ENCODE measurements around the gene MRM2.

MRM2 gene

DNA sequence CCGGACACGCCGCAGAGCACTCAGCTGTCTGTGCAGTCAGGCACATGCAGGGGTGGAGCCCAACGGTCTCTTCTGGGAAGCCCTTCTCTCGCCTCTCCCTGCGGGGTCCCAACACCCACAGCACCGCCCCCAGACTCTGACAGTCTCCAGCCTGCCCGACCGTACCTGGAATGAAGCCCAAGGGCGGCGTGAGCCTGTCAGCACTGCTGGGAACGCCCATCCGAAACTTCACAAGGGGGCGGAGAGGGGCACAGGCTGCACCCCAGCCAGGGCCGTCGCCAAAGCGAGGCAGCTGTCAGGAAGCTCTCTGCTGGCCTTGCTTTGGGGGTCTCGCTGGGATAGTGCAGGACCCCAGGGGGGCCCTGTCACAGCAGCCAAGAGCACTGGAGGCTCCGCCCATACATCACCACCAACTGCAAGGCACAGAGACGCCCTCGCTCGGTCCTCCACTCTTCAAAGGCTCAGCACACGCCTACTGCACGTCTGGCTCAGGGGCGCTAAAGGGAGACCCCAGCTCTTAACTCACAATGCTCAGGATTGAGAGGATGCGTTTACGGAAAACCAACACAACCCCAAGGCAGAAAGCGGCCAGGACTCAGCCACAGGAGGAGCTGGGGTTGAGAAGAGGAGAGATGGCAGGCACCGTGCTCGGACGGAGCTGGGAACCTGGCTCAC is 40.2 kb downstream of the MRM2 start:
- peak; percentile 16 for DNase-seq

DNA sequence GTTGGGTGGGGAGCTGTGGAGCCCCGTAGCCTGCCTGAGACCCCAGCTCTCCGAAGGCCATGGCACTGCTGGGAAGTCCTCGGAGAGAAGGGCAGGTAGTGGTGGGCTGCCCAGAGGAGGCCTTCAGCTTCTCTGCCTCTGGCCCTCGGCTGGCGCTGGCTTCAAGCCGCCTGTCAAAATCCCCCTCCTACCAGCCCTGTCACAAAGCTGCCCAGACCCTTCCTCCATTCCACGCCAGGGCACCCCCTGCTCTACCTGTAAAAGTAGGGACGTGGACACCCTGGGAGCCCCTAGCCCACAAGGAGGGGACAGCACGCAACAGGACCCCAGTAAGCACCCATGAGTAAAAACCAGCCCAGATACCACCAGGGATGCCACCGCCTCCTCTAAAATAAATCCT is 40.9 kb downstream of the MRM2 start:
- no peak for DNase-seq

DNA sequence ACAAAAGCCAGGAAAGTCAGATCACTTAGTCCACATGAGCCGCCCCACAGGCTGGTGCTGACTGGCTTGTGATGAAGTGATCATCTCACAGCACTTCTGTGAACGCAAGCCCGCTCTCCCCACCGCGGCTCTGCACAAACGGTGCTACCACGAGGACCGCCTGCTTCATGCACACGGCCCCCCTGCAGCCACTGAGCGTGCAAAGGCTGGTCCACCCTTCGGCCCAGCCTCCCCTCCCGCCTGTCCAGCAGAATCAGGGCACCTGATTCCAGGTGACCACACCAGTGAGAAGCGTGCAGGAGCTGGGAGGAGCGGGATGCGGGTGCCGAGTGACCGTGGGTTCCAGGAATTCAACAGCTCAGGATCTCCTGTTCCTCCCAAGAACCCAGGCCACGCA is 41.4 kb downstream of the MRM2 start:
- DNase-seq: no peak

DNA sequence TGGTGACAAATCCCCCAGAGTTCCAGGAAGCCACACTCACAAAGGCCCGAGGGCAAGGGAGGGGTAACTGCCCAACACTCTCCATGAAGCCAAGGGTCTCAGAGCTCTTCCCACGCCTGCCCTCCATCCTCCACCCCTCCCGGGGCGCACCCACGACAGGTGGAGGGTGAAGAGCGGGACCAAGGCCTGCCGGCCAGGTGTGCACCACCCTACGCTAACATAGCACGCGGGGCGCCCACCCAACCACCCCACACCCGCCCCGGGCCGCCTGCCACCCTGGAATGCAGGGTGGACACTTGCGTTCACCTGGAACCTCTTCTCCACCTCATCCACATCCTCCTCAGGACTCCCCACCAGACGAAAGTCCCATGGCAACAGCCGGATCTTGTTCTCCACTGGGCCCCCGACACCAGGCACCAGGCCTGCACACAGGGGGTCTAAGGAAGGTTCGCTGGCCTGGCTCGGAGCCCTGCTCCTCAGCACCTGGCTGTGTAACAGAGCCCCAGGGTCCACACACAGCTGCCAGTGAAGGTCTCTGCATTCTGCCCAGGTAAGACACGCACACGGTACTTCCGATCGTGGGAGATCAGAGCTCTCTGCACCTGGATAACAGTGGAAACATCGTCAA is 41.9 kb downstream of the MRM2 start:
- no peak for DNase-seq

DNA sequence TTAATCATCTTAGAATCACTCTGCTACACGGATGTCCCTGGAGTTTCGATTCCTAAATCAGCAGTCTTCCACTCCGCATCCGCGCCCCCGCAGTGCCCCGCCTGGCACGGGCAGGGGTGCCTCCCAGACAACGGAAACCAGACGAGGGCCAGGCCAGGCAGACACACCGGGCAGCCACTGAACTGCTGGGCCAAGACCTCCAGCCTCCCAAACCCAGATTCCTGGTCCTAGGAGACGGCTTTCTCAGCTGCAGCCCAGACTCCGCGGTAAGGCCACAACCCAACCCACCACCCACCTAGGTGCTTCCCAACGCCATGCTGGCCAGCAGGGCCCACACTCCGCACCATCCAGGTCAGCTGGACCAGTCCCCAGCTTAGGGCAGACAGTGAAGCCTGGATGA is 42.5 kb downstream of the MRM2 start:
- DNase-seq: no peak

DNA sequence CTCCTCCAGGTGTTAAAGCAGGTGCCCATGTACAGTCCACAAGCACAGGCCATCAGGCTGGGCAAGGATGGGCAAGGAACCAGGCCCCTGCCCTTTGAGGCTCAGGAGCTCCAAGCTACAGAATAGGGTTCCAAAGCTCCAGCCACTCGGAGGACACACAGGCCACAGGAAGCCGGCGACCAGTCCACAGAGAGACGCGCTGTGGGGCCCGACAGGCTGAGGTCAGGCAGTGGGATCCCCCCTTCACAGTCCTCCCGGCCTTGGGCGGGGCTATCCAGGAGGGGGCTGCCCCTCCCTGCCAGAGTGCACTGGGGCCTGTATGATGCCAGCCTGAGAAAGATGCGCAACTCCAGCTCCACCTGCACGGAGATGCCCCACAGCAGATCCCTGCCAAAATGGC is 43.2 kb downstream of the MRM2 start:
- DNase-seq: no peak

DNA sequence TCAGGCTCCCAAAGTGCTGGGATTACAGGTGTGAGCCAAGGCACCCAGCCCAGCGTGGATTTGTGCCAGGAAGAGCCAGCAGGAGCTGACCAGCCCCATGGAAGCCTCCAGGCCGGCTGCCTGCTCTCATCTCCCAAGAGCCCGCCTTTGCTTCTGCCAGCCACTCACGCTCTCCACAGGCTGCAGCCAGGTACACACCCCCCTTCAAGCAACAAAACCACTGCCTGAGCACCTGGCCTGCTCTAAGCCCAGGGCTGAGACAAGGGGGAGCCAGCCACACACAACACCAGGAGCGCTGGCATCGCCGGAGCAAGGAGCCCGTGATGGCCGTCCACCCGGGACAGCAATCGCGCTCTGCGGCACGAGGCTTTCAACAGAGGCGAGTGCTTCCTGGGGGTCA is 43.8 kb downstream of the MRM2 start:
- no peak for DNase-seq

DNA sequence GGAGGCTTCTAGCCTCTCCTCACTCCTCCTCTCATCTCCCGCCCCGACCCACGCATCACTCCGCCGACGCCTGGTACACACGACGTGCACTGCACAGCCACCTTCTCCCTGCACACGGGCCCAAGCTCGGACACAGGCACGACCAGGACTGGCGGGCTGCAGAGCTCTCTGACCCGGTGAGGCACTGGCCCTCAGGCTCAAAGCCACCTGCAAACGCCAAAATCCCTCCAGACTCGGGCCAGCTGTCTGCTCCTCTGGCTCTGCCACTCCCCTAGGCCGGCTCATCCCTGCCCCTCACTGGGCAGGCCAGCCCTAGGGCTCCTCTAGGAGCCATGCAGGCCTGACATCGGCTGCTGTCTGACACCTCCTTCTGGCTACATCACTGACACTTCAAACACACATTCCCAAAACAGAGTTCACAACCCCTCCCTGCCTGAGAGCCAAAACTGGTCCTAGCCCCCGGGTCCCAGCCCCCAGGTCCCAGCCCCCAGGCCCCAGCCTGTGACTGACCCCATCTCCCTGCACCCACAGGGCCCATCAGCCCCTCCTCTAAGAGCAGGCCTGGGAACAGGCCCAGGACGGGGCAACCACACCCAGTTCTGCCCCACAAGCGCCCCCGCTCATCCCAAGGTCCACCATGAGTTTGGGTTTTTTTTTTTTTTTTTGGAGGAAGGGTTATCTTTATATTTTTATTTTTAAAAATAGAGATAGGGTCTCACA is 44.4 kb downstream of the MRM2 start:
- DNase-seq: no peak

DNA sequence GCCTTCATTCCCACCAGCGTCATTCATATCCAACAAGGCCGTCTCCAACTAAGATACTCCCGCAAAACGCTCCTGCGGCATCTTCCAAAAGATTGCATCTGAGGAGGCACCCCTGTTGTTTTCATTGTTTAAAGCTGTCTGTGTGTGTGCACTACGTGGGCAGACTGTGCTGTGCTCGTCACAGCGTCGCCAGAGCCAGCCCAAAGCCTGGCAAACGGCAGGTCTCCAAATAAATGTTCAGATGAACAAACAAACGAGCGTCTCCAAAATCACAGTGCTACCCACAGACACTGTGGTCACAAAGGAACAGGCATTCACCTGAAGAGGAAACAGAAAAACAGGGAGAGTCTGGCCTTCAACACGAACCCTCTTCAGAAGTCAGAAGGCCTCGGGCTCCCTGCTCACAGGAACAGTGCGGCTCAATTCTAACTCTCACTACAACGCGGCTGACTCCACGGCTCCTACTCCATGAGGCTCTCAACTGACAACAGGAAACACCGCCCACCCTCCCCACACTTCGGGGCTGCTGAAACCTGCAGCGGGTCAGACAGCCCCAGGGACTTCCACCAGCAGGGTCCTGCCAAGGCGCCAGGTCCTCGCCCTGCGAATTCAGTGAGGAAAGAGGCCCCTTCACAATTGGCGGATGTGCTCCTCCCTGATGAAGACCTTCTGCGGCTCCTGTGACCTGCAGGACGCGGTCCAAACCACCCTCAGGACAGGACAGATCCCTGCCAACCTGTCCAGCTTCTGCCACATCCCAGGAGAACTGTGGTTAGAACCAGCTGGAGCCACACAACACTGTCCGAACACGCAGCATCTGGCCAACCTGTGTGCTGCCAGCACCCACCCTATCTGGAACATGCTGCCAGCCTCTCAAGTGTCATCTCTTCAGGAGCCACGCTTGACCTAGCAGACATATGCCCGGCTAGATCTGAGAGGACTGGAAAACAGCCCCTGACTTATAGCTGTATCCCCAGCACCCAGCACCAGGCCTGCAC is 45.3 kb downstream of the MRM2 start:
- no peak for DNase-seq

DNA sequence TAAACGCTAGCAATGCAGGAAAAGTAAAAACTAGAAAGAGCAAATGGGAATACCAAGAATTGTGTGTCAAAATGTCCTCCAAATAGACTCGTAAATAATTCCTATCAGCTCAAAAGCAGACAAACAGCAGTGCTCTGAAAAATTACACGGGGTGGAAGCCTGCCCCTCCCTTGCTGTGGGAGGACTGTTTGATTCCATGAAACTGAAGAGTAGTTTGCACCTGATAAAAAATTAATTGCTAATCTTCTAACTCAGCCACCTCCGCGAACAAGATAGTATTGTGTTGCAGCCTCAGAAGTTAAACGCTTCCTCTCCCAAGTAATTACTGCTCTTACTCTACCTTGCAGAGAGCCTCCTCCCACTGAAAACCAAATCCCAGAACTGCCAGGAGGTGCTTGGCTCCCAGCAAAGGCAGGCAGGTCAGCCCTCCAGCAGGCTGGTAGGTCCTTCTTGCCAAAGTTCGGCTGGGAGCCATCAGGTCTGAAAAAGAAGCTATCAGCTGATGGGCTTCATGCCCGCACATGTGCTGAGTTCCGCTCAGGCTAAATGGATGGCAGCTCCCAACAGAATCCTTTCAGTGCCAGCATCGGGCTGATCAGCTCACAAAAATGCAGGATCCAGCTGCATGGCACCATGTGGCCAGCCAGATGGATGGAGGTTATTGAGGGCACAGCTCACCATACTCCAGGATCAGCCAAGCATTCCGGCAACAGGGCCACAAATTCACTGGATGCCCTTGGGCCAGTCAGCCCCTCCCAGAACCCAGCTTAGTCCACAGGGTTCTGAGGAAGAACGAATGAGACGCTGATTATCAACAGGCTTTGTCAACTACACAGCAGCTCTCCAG is 46.4 kb downstream of the MRM2 start:
- DNase-seq: peak; percentile 89

DNA sequence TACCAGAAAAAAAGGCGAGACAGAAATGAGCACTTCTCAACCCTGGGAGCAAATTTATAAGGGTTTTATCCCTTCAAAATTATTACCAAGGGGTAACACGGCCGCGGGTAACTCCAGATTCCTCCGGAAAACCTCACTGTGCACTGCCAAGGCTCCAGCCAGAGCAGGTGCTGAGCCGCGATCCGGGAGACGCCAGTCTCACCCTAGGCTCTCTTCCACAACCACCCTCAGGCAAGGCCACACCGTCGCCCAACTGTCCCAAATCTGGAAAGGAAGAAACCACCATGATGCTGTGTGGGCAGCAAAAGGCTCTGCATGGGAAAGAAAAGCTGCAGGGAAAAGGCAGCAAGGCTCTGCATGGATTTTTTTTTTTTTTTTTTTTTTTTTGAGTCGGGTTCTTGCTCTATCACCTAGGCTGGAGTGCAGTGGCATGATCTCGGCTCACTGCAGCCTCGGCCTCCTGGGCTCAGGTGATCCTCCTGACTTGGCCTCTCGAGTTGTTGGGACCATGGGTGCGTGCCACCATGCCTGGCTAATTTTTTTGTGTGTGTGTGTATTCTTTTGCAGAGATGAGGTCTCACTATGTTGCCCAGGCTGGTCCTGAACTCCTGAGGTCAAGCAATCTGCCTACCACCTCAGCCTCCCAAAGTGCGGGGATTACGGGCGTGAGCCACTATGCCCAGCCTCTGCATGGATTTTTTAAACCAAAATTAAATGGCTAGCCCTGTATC is 48.3 kb downstream of the MRM2 start:
- DNase-seq: no peak

DNA sequence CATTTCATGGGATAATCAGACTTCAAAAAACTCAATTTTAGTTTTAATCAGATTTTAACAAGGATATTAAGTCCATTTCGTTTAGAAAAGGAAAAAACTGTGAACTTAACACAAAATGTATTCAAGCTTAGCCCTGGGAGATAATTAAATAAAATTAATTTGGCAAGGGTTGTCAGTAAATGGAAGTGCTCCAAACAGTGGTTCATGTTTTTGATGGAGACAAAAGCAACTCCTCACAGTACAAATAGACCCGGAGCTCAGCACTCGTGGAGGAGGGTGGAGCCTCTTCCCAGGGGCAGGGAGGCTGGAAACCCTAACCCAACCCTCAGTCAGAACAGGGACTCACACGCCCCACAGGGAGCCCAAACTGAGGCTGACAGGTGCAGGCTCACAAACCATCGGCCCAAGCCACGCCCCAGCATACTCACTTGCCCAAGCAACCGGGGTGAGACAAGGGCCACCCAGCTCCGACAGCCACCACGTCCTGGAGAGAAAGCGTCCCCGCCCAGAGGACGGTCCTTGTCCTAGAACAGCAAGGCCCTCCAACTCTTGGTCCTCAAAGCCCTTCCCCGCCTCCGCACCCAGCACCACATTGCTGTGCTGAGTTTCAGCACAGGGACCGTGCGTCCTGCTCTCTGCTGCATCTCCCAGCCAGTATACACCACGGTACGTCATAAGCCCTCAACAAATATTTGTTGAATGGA is 49.0 kb downstream of the MRM2 start:
- DNase-seq: no peak

DNA sequence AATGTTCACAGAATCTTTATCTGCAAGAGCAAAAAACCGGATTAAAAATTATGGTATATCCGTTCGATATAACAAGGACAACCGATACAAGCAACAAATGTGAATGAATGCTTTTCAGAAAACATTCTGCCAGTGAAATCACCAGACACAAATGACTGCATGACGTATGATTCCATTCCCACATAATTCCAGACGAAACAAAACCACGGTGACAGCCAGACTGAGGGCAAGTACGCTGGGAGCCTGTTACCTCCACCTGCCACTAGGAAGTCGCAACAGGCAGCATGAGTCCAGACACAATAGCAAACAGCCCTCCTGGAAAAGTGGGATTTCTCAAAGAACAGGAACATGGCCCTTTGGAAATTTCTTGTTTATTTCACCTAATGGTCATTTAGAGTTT is 51.0 kb downstream of the MRM2 start:
- DNase-seq: no peak

DNA sequence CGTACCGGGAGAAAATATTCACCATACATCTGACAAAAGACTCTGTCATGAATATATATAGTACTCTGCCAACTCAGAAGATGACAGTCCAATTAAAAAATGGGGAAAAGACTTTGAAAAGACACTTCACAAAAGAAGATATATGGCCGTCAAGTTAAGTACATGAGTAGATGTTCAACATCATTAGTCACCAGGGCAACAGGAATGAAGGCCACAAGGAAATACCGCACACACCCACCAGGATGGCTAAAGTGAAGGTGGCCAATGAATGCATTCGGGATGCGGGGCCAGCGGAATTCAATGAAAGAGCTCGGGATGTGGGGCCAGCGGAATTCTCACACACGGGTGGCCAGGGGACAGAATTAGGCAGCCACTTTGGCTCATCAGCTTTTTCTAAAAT is 51.5 kb downstream of the MRM2 start:
- no peak for DNase-seq

DNA sequence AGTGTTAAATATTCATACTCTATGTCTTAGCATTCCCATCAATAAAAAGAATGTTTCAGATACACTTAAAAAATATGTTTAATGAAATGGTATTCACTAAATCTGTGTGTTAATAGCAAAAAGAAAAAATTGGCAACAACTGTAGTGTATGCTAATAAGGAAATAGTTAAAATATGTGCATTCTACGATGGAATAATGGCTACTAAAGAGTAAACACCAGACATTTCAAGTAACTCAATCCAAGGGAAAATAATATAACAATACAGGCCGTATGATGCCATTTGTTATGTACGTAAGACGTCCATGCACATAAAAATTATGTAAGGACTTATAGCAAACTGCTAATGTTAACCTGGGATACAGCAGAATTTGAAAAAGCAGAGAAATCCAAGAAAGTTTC is 55.8 kb downstream of the MRM2 start:
- DNase-seq: no peak

DNA sequence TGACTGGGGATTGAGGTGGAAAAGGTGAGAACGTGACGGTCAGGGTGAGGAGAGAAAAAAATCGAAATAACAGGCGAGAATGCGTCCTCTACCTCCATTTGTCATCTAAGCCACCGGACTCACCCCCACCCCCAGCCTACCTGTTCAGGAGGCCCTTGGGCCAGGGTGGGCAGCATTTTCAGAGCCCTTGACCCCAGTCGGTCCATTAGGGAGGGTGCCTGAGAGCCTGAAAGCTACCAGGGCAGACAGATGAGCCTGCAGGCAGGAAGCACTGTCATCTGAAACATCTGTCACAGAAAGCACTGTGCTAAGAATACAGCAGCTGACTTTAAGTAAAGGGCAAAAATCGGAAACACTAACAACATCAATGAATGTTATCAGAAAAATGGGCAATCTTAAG is 56.3 kb downstream of the MRM2 start:
- DNase-seq: no peak

Data from hematopoietic multipotent progenitor cell treated with erythropoietin and hydrocortisone succinate and interleukin-3 and kit ligand, for 8 days (in vitro differentiated cells).